ENCODE measurements around the gene CLN5.
"Not testable (repeated sequence)": the region's sequence is repeated elsewhere in the genome, so short reads cannot be mapped to it uniquely, and the experiment has no call there.

The CLN5 gene

DNA sequence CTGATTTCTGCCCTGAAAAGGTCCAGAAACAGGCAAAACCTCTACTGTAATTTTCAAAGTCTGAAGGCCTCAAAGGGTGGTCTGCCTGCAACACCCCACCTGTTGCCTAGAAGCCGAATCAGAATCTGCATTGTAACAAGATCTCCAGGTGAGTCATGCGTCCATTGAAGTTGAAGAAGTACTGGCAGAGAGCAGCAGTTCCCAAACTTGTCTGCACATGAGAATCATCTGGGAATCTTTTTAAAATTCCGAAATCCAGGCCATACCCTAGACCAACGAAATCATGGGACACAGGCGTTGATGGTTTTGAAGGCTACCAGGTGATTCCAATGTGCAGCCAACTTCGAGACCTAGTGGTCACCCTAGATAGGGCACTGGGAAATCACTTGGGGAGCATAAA, 16.0 kb upstream of the CLN5 start:
- DNase-seq (ENCODE audit: low spot score) (no peak), FAIRE-seq (no peak)

DNA sequence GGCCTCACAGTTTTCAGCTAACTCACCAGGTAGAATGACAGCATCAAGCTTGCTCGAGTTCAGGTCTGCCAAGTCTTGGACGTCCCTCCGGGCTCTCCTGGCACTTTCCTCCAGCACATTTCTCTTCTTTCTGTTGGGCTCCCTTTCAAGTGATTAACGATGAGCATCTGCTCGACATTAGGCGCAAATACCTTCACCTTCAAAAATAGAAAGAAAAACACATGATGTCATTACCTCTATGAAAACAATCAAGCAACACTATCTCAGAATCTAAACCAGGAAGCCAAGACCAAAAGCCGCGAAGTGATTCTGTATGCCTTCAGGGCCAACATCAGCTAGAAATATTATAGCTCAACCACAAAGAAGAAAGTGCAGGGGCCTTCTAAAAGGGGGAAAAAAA, 15.4 kb upstream of the CLN5 start:
- DNase-seq (ENCODE audit: low spot score) (no peak), FAIRE-seq (no peak)

GRCh38 chr13:76976929-76977328, 15.0 kb upstream of the CLN5 start:
- FAIRE-seq (no peak), DNase-seq (ENCODE audit: low spot score) (no peak)

GRCh38 chr13:76980075-76980718, 11.7 kb upstream of the CLN5 start:
- no peak for DNase-seq (ENCODE audit: low spot score)
- no peak for FAIRE-seq

DNA sequence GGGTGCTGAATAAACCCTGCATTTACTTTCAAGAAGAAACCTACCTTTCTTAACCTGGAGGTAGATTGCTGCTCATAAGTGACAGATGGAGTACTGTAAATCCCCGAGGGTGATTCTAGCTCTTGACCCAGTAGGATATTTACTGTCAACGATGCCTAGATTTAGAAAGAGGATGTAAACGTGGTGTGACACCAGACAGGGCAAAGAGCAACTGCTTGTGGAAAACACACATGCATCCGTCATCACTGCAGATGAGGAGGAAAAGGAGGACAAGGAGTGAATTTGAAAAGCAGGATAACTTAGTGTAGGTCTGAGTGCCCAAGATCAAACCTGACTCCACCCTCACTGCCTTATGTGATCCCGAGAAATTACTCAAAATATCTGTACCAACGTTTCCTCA, 9.8 kb upstream of the CLN5 start:
- no peak for DNase-seq (ENCODE audit: low spot score)
- FAIRE-seq, result no peak

DNA sequence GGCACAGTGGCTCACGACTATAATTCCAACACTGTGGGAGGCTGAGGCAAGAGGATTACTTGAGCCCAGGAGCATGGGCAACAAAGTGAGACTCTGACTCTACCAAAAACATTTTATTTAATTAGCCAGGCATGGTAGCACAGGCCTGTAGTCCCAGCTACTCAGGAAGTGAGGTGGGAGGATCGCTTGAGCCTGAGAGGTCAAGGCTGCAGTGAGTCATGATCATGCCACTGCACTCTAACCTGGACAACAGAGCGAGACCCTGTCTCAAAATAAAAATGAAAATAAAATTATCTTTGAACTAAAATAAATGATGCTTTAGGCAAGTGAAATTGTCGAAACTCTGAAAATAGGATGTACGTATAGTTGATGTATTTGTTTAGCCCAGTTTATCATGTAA, 8.2 kb upstream of the CLN5 start:
- DNase-seq (ENCODE audit: low spot score) (no peak), FAIRE-seq (no peak)

- DNase-seq (ENCODE audit: low spot score) (no peak), FAIRE-seq (no peak)
Observed at GRCh38 chr13:76991432-76991795, 467 bp upstream of the CLN5 start.

DNA sequence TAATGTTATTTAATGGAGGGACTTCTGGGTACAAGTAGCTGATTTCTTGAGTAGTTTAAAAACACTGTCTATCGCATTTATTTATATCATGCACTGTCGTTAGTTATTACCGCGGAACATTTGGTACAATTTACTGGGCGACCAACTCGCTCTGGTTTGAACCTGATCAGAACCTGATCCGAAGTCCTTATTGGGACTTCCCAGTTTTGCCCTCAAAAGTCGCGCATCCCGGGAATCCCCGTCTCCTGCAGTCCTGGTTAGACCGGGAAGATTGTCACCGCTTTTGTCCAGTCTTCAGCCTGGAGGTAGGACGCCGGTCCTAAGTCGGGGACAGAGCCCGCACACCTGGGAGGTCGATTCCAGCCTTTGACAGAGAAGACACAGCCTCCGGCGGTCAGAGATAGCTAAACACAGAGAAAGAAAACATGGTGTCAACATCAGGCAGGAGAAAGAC, 694 bp downstream of the CLN5 start:
- FAIRE-seq (no peak), DNase-seq (ENCODE audit: low spot score) (peak; percentile 3)

- FAIRE-seq, result no peak
- DNase-seq (ENCODE audit: low spot score), result no peak
Observed at GRCh38 chr13:76993021-76993420, 1.1 kb downstream of the CLN5 start.

DNA sequence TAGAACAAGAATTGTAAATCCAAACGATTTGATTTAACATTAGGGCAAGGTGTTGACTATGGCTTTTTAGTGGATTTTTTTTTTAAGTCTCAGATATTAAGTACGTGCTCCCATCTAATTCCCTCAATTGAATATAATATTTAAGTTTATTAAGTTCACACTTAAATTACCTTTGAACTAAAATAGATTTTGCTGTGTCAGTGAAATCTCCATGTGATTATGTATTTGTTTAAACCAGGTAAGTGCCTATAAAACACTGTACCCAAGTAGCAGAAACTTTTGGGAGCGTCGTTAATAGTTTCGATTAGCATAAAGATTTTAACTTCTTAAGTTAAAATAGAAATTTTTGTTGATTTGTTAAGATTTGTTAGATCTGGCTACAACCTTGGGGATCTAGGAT, 1.6 kb downstream of the CLN5 start:
- no peak for DNase-seq (ENCODE audit: low spot score)
- FAIRE-seq, result no peak

DNA sequence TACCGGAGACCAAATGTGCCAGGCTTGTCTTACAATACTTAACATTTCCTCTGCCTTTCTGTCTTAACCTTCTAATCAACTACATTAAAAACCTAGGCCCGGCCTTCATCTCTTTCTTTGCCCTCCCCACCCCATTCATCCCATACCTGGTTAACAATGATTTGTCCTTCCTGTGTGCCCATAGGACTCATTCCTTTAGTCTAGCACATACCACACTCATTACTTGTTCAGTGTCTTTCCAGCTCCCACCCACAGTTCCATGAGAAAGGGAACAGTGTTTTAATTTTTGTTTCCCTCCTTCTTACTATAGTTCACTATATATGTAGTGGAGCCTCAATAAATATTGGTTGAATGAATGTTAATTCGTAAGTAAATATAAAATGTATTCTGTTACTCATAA, 2.4 kb downstream of the CLN5 start:
- DNase-seq (ENCODE audit: low spot score), result no peak
- FAIRE-seq, result no peak

DNA sequence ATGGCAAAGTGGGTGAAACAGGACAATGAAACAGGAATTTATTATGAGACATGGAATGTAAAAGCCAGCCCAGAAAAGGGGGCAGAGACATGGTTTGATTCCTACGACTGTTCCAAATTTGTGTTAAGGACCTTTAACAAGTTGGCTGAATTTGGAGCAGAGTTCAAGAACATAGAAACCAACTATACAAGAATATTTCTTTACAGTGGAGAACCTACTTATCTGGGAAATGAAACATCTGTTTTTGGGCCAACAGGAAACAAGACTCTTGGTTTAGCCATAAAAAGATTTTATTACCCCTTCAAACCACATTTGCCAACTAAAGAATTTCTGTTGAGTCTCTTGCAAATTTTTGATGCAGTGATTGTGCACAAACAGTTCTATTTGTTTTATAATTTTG, 8.6 kb downstream of the CLN5 start:
- DNase-seq (ENCODE audit: low spot score) (no peak), FAIRE-seq (no peak)

DNA sequence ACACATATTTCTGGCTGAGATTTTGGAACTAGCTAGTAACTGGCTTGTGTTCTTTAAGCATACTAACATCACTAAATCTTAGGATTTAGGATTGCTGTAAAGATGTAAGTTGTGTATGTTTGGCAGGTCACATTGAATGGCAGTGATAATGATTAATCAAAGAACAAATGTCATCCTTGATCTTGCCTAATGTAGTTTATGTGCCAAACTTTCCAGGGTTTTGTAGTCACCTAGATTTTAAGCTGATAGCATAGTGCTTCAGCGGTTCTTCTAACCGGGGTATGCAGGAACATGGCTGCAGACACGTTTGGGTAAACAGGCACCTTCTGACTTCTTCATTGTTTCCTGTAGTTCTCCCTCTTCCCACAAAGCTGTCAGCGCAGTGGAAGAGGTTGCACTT, 9.7 kb downstream of the CLN5 start:
- no peak for FAIRE-seq

DNA sequence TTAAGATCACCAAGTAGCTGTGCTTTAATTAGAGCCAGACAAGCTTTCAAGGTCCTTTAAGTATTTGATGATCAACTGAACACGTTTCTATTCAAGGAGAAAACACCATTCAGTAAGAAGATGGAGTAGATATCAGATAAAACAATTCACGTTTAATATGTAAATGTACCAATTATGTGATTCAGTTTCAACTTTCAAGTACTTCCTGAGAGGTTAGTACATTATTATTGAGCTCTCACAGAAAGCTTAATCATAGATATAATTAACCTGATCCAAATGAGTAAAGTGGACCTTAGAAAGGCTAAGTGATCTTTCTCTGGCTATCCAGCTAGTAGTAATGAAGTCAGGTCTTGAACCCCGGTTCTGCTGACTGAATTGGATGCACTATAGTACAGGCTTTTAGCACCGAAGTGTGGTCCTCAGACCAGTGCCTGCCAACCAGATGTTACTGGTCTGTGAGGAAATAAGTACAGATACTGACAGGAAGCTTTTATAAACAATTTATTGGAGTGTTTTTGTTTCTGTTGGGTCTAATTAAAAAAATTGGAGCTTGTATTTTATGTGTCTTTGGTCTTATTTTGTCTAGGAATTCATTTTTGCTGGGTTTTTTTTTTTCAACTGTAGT, 10.2 kb downstream of the CLN5 start:
- FAIRE-seq (no peak), DNase-seq (ENCODE audit: low spot score) (no peak)

More for the DNA sequence above, 9.7 kb downstream of the CLN5 start:
- DNase-seq (ENCODE audit: low spot score), result no peak

GRCh38 chr13:77002590-77003190, 10.8 kb downstream of the CLN5 start:
- FAIRE-seq (no peak), DNase-seq (ENCODE audit: low spot score) (peak; percentile 18)

DNA sequence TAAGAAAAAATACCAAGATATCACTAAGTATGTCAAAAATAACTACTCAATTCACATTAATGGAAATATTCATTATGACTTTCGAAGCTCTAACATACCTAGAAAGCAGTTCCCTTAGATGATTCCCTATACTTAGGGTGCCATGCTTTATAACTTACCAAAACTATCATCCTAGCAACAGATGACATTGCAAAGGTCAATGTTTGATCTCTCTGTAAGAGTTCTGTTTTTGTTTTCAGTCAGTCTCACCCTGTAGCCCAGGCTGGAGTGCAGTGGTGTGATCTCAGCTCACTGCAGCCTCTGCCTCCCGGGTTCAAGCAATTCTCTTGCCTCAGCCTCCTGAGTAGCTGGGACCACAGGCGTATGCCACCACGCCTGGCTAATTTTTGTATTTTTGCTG, 16.5 kb downstream of the CLN5 start:
- DNase-seq (ENCODE audit: low spot score); FAIRE-seq: not testable (repeated sequence)

DNA sequence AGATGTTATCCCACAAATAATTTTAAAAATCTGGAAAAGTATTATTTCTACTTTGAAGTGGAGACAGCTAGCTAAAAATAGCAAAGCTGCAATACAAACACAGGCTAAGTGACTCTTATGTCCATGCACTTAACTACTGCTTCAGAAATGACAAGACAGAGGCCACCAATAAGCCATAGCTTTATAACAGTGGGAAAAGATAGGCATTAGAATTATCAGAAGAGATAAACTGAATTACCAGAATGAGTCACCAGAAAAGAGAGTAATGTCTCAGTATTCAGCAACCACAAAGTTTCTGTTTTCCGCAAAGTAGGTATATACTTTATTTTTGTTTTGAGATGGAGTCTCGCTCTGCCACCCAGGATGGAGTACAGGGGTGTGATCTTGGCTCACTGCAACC, 17.1 kb downstream of the CLN5 start:
- FAIRE-seq, result no peak

GRCh38 chr13:77009719-77010118, 17.8 kb downstream of the CLN5 start:
- not testable (repeated sequence) for FAIRE-seq; DNase-seq (ENCODE audit: low spot score)

More for the DNA sequence above, 17.1 kb downstream of the CLN5 start:
- DNase-seq (ENCODE audit: low spot score), result no peak

- FAIRE-seq (no peak), DNase-seq (ENCODE audit: low spot score) (no peak)
Observed at GRCh38 chr13:77013853-77014542, 22.1 kb downstream of the CLN5 start.

GRCh38 chr13:77014906-77015685, 23.2 kb downstream of the CLN5 start:
- FAIRE-seq, result no peak
- no peak for DNase-seq (ENCODE audit: low spot score)

DNA sequence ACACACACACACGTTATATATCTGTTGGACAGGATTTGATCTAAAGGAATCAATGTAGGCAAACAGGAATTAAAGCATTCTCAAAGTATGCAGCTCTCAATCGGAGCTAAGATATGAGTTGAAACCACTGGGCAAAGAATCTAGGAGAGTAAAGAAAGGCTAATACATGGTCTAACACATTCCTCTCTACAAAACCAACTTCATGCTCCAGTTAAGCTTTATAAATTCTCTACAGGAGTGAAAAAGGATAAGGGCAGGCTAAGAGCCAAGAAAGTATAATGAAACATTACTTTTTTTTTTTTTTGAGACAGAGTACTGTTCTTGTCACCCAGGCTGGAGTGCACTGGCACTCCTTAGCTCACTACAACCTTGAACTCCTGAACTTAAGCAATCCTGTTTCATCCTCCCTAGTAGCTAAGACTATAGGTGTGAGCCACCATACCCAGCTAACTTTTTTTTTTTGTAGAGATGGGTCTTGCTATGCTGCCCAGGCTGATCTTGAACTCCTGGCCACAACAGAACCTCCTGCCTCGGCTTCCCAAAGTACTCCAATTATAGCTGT, 24.5 kb downstream of the CLN5 start:
- DNase-seq (ENCODE audit: low spot score) (no peak), FAIRE-seq (no peak)

Data from RCC 7860 (cell line).